Measurements from ENCODE around the gene GPR146. TPM values are rescaled to one million over a fixed set of nuclear protein-coding genes. Genes with fewer than 3 reads are reported as not detected.

Gene GPR146
- total RNA-seq, 3 donors from 2014 or later = 3.5 to 13.0 (median 5.7) TPM

DNA sequence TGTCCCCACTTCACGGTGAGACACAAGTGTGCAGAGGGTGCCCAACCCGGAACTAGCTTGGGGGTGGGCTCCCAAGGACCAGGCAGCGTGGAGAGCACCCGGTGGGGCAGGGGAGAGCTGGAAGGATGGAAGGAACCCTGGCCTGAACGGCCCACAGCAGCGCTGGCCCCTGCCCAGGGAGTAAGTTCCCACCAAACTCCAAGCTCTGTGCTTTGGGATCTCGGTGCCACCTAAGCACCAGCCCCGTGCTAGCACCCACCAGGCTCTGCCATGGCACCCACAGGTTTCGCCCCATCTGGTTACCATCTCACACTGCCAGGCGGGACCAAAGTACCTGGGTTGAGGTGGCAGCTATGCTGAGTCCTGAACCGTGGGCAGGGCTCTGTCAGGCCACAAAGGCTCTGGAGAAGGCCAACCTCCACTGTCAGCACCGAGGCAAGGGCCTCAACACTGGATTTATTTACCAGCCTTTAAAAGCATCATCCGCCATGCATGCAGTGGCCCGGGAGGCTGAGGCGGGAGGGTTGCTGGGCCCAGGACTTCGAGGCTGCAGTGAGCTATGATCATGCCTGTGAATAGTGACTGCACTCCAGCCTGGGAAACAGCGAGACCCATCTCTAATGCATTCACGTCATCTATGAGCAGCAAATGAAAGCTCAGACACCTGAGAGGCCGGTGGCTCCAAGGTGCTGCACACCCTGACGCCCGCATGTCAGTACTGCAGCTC is 59.6 kb downstream of the GPR146 start:
- ATAC-seq (no peak), DNase-seq (peak in 1 of 3 donors; percentile 31)
- Histone ChIP-seq H3K9me3 (no peaks in the 10 kb centered on the region), H3K36me3 (ENCODE audit: low read depth) (no peaks in the 10 kb centered on the region), H3K4me1 (ENCODE audit: low read depth) (no peaks in the 10 kb centered on the region), H3K4me3 (no peak overlapping the region)
- intact Hi-C loops (cut with DNase I, micrococcal nuclease) = no loop called here
- TF ChIP-seq, protein P1, sequence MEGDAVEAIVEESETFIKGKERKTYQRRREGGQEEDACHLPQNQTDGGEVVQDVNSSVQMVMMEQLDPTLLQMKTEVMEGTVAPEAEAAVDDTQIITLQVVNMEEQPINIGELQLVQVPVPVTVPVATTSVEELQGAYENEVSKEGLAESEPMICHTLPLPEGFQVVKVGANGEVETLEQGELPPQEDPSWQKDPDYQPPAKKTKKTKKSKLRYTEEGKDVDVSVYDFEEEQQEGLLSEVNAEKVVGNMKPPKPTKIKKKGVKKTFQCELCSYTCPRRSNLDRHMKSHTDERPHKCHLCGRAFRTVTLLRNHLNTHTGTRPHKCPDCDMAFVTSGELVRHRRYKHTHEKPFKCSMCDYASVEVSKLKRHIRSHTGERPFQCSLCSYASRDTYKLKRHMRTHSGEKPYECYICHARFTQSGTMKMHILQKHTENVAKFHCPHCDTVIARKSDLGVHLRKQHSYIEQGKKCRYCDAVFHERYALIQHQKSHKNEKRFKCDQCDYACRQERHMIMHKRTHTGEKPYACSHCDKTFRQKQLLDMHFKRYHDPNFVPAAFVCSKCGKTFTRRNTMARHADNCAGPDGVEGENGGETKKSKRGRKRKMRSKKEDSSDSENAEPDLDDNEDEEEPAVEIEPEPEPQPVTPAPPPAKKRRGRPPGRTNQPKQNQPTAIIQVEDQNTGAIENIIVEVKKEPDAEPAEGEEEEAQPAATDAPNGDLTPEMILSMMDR (IDR thresholded peaks at IDR 0.05) = no peak

DNA sequence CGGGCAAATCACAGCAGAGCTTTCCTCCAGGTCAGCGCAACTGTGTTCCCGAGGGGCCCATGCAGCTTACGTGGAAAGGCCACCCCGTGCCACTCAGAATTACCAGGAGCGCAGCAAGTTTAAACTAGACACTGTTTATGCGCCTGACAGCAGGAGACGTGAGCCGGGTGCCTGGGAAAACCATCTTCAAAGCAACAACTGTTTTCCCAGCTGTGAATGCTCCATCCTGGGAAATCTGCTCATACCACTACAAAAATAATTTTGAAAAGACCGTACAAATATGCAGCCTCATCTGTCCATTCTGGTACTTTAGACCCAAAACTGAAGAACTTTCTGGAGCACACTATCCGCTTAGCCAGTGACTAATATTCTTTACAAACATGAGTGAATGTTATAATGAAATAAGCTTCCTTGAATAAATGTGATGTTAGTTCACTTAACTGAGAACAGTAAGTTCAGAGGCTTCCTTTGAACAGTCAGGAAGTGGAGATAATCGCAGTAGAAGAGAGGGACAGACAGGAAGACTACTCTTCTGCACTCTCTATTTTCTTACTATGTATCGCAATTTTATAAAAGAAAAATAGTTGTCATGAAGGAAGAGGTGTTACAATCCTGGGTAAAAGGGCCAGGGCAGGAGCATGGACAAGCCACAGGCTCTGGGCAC is 60.3 kb downstream of the GPR146 start:
- TF ChIP-seq, protein P1 (IDR thresholded peaks at IDR 0.05) = no peak
- Histone ChIP-seq H3K4me3 (no peak overlapping the region), H3K36me3 (ENCODE audit: low read depth) (no peaks in the 10 kb centered on the region), H3K9me3 (no peaks in the 10 kb centered on the region), H3K4me1 (ENCODE audit: low read depth) (no peaks in the 10 kb centered on the region)
- intact Hi-C loops (cut with DNase I, micrococcal nuclease) = no loop called here
- ATAC-seq = no peak
- no peak for DNase-seq

DNA sequence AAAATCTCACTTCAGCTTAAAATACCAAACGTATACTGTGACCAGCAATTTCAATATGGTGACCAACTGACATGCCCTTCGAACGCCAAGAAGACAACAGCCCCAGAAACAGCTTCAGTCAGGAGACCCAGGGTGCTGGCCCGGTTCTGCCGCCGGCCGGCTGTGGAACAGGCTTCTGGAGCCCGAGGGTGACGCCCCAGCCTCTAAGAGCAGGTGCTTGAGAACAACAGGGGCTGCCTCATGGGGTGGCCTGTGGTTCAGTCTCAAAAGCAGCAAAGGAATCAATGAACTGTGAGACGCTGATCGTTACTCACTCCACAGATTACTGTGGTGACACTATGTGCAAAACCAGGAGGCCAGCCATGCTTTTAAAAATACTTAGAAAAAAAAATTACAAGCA is 60.8 kb downstream of the GPR146 start:
- no peak for ATAC-seq
- no peak overlapping the region for H3K4me3 ChIP-seq
- H3K9me3 ChIP-seq = no peaks in the 10 kb centered on the region
- intact Hi-C loops (cut with DNase I, micrococcal nuclease) = no loop called here
- TF ChIP-seq, protein P1 (IDR thresholded peaks at IDR 0.05) = no peak
- DNase-seq = peak in 1 of 3 donors; percentile 31
- H3K4me1 ChIP-seq (ENCODE audit: low read depth) = no peaks in the 10 kb centered on the region
- no peaks in the 10 kb centered on the region for H3K36me3 ChIP-seq (ENCODE audit: low read depth)

DNA sequence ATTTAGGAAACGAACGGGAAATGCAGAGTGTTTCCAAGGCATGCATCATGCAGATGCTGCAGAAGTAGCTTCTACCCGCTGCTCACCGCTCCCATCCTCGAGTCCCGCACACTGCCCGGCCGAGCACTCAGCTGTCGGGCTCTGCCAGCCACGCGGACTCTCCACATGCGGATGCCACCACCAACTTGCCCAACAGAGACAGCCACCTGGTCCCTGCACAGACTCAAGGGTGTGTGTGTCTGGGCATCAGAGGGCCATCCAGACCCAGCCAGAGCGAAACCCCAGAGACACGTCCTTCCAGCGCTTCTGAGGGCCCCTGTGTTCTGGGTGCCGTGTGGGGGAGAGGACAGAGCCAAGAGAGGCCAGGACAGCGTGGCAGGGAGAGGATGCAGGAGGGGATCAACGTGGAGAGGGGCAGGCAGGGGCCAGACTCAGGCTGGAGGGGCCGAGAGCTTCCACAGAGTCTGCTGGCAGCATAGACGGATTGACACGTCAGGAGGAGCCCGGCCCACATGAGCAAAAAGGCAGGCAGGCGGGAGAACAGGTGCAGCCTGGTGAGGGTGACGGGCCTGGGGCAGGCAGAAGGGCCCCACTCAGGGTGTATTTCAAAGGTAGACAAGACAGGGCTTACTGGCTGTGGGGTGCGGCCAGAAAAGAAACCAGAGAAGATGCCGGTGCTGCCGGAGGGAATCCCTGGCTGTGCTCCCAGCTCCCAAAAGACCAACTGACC is 61.9 kb downstream of the GPR146 start:
- TF ChIP-seq, protein P1 (IDR thresholded peaks at IDR 0.05) = no peak
- ATAC-seq = no peak

DNA sequence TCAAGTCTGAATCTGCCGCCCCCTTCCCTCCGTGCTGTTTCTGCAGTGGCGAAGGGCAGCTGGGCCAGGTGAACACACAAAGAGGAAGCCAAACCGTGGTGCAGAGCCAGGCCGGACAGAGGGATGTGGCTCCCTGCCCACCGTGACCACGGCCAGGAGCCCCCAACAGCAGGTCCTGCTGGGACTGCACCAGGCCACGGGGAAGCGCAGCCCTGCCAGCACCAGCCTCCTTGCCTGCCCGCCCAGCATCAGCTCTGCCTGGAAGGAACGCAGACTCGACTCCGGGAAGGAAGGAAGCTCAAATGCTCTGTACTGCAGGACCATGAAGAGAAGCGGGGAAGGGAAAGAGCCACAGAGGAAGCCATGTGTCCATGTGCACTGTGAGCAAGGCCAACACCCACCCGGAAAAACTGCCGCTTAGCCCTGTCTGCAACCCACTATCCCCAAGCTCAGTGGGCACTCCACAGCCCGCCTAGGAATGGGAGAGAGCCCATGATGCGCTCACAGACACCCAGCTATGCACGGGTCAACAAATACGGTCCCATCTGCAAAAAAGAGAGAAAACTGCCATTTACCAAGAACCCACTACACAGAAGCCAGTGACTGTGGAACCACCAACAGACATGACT is 62.6 kb downstream of the GPR146 start:
- peak in 1 of 3 donors; percentile 42 for DNase-seq
- no peaks in the 10 kb centered on the region for H3K4me1 ChIP-seq (ENCODE audit: low read depth)
- H3K36me3 ChIP-seq (ENCODE audit: low read depth) = no peaks in the 10 kb centered on the region
- no peaks in the 10 kb centered on the region for H3K9me3 ChIP-seq
- H3K4me3 ChIP-seq = no peak overlapping the region
- TF ChIP-seq, protein P1 (IDR thresholded peaks at IDR 0.05) = no peak
- intact Hi-C loops (cut with DNase I, micrococcal nuclease) = no loop called here
- ATAC-seq = no peak

More for the DNA sequence above, 61.9 kb downstream of the GPR146 start:
- Histone ChIP-seq H3K9me3 (no peaks in the 10 kb centered on the region), H3K36me3 (ENCODE audit: low read depth) (no peaks in the 10 kb centered on the region), H3K4me3 (no peak overlapping the region), H3K4me1 (ENCODE audit: low read depth) (no peaks in the 10 kb centered on the region)
- intact Hi-C loops (cut with DNase I, micrococcal nuclease) = no loop called here
- peak in 1 of 3 donors; percentile 27 for DNase-seq
